HTERT RPE-1 (cell line): ENCODE data around the gene ODC1.
"Not testable (repeated sequence)": the region's sequence is repeated elsewhere in the genome, so short reads cannot be mapped to it uniquely, and the experiment has no call there.

Experiments
- in situ Hi-C: fragments of 300-500 bp; cut with MboI; formaldehyde crosslinking; loops from 4 replicates; pipeline ENCODE4 v1.14.3; 2020; ENCODE audit warnings: low sequenced_read_pairs

ODC1 gene

GRCh38 chr2:10447895-10448575 is at the start of gene ODC1:
ODC1 (minus strand) TSS chr2:10448327; CDS start chr2:10445032, 3,295 bp downstream.
- in situ Hi-C loops, result no loop called here

GRCh38 chr2:10497797-10498251 is 49.7 kb upstream of the ODC1 start:
- in situ Hi-C loops, result no loop called here

- in situ Hi-C loops, result no loop called here
These were observed 47.8 kb upstream of the ODC1 start for GRCh38 chr2:10495988-10496313.

- in situ Hi-C loops, result no loop called here
These were observed 47.3 kb upstream of the ODC1 start for GRCh38 chr2:10495311-10495987.

GRCh38 chr2:10494351-10495066 is 46.4 kb upstream of the ODC1 start:
- in situ Hi-C loops, result no loop called here

GRCh38 chr2:10493634-10494281 is 45.6 kb upstream of the ODC1 start:
- in situ Hi-C loops, result no loop called here

- in situ Hi-C loops, result no loop called here
These were observed 45.0 kb upstream of the ODC1 start for GRCh38 chr2:10493075-10493633.

GRCh38 chr2:10490806-10491291 is 42.7 kb upstream of the ODC1 start:
- in situ Hi-C loops, result no loop called here

GRCh38 chr2:10489842-10490555 is 41.9 kb upstream of the ODC1 start:
- in situ Hi-C loops, result no loop called here

GRCh38 chr2:10488142-10488541 is 40.0 kb upstream of the ODC1 start:
- in situ Hi-C loops, result not testable (repeated sequence)

GRCh38 chr2:10487741-10488104 is 39.6 kb upstream of the ODC1 start:
- in situ Hi-C loops, result not testable (repeated sequence)

GRCh38 chr2:10487081-10487740 is 39.1 kb upstream of the ODC1 start:
- in situ Hi-C loops, result no loop called here

- in situ Hi-C loops, result no loop called here
These were observed 38.5 kb upstream of the ODC1 start for GRCh38 chr2:10486601-10487079.

GRCh38 chr2:10486091-10486490 is 38.0 kb upstream of the ODC1 start:
- in situ Hi-C loops, result no loop called here

GRCh38 chr2:10482913-10483312 is 34.8 kb upstream of the ODC1 start:
- in situ Hi-C loops, result no loop called here

- in situ Hi-C loops, result no loop called here
These were observed 34.3 kb upstream of the ODC1 start for GRCh38 chr2:10482460-10482859.

- in situ Hi-C loops, result no loop called here
These were observed 33.6 kb upstream of the ODC1 start for GRCh38 chr2:10481666-10482157.

GRCh38 chr2:10481055-10481665 is 33.0 kb upstream of the ODC1 start:
- in situ Hi-C loops, result no loop called here

- in situ Hi-C loops, result no loop called here
These were observed 32.3 kb upstream of the ODC1 start for GRCh38 chr2:10480359-10480949.
